CD14-positive monocyte (primary cell): ENCODE results near the gene MUC6. TPM values are rescaled to one million over a fixed set of nuclear protein-coding genes. Genes with fewer than 3 reads are reported as not detected.

Experiments used
- DNase-seq, 3 donors: peaks; one replicate each; pipeline ENCODE4 v3.0.0-alpha.2; 2011 to 2022
- H2AFZ ChIP-seq: 2 replicates; pipeline ENCODE4 v1.6.0; 2012; ENCODE audit warnings: mild to moderate bottlenecking, low read depth, low read length, inconsistent platforms; ENCODE audit not compliant: insufficient read depth, poor library complexity, severe bottlenecking
- H3K27ac ChIP-seq, 2 donors: 1 replicate in 1 of 2; 2 replicates in 1 of 2; pipeline ENCODE4 v1.5.1; 2012 to 2013; ENCODE audit warnings: low read length in 2 of 2, control low read depth in 1 of 2, inconsistent platforms in 1 of 2, low read depth in 1 of 2, mild to moderate bottlenecking in 1 of 2
- H3K27me3 ChIP-seq, 2 donors: one replicate each; pipeline versions ENCODE4 v1.6.0 to v1.6.1; 2011 to 2013; ENCODE audit warnings: low read length in 2 of 2; ENCODE audit not compliant: control insufficient read depth in 2 of 2, insufficient read depth in 2 of 2
- H3K36me3 ChIP-seq, 2 donors: replicated peaks in 1 of 2; 1 replicate in 1 of 2; 2 replicates in 1 of 2; pipeline versions ENCODE4 v1.5.1 to v1.6.1; 2012 to 2013; ENCODE audit warnings: low read length in 2 of 2, control low read depth in 1 of 2, inconsistent platforms in 1 of 2, mild to moderate bottlenecking in 1 of 2; ENCODE audit not compliant: insufficient read depth in 2 of 2, control insufficient read depth in 1 of 2
- H3K4me1 ChIP-seq, 2 donors: 1 replicate in 1 of 2; 2 replicates in 1 of 2; pipeline versions ENCODE4 v1.5.1 to v1.6.1; 2012 to 2013; ENCODE audit warnings: low read length in 2 of 2, control low read depth in 1 of 2, inconsistent platforms in 1 of 2, mild to moderate bottlenecking in 1 of 2, moderate library complexity in 1 of 2; ENCODE audit not compliant: insufficient read depth in 2 of 2, control insufficient read depth in 1 of 2
- H3K4me2 ChIP-seq: replicated peaks from 2 replicates; pipeline ENCODE3; 2012; ENCODE audit warnings: low read length, moderate library complexity, mild to moderate bottlenecking; ENCODE audit not compliant: poor library complexity, severe bottlenecking; ENCODE audit errors: extremely low read depth
- H3K4me3 ChIP-seq, 3 experiments: fragments of 200-600 bp in 1 of 3; sonication (generic) in 1 of 3; replicated peaks in 1 of 3; 1 replicate in 2 of 3; 2 replicates in 1 of 3; pipeline ENCODE4 v1.5.1; 2011 to 2013; ENCODE audit warnings: low read length in 3 of 3, mild to moderate bottlenecking in 3 of 3, control low read depth in 2 of 3, low read depth in 2 of 3, inconsistent platforms in 1 of 3, moderate library complexity in 1 of 3
- H3K79me2 ChIP-seq: 2 replicates; pipeline ENCODE4 v1.6.0; 2012; ENCODE audit warnings: mild to moderate bottlenecking, control low read depth, inconsistent platforms, low read length, moderate library complexity; ENCODE audit not compliant: insufficient read depth
- H3K9ac ChIP-seq: 2 replicates; pipeline ENCODE4 v1.6.0; 2017; ENCODE audit warnings: low read length, mild to moderate bottlenecking; ENCODE audit not compliant: insufficient read depth, poor library complexity, severe bottlenecking
- H3K9me3 ChIP-seq, 2 donors: replicated peaks in 1 of 2; 1 replicate in 1 of 2; 2 replicates in 1 of 2; pipeline versions ENCODE4 v1.5.1 to v1.6.1; 2012 to 2013; ENCODE audit warnings: low read length in 2 of 2, control low read depth in 1 of 2; ENCODE audit not compliant: control insufficient read depth in 1 of 2, insufficient read depth in 1 of 2
- H4K20me1 ChIP-seq: 2 replicates; pipeline ENCODE4 v1.6.0; 2012; ENCODE audit warnings: mild to moderate bottlenecking, low read length, control low read depth, moderate library complexity; ENCODE audit not compliant: insufficient read depth
- H3K27ac Mint-ChIP-seq, 7 donors: one replicate each; pipeline ENCODE4 v1.8.0; 2020; ENCODE audit warnings: mild to moderate bottlenecking in 7 of 7, mixed read lengths in 7 of 7, moderate library complexity in 6 of 7, inconsistent platforms in 2 of 7
- H3K27me3 Mint-ChIP-seq, 3 donors: one replicate each; pipeline ENCODE4 v1.8.0; 2021 to 2022; ENCODE audit warnings: low read depth in 3 of 3, mild to moderate bottlenecking in 3 of 3, mixed read lengths in 3 of 3, moderate library complexity in 3 of 3, inconsistent platforms in 1 of 3
- H3K36me3 Mint-ChIP-seq, 2 donors: one replicate each; pipeline ENCODE4 v1.8.0; 2020; ENCODE audit warnings: mixed read lengths in 2 of 2, inconsistent platforms in 1 of 2, mild to moderate bottlenecking in 1 of 2
- H3K4me1 Mint-ChIP-seq: one replicate; pipeline ENCODE4 v1.8.0; 2020; ENCODE audit warnings: mild to moderate bottlenecking, mixed read lengths
- H3K4me3 Mint-ChIP-seq, 2 donors: one replicate each; pipeline ENCODE4 v1.8.0; 2020; ENCODE audit warnings: mild to moderate bottlenecking in 2 of 2, mixed read lengths in 2 of 2, moderate library complexity in 1 of 2
- H3K9me3 Mint-ChIP-seq, 7 donors: one replicate each; pipeline ENCODE4 v1.8.0; 2020 to 2022; ENCODE audit warnings: mixed read lengths in 7 of 7, mild to moderate bottlenecking in 6 of 7, moderate library complexity in 6 of 7, inconsistent platforms in 2 of 7
- WGBS: methylation state at CpG from one replicate; pipeline ENCODE4 v1.1.5; 2013; ENCODE audit warnings: missing lambda C conversion rate; ENCODE audit not compliant: insufficient coverage; 5-methylcytosine and 5-hydroxymethylcytosine counted together
- intact Hi-C, 2 donors: fragments of 100-400 bp; cut with micrococcal nuclease; formaldehyde crosslinking; loops; one replicate each; pipeline versions ENCODE4 v1.15.0 to v1.15.1; 2023
- polyA plus RNA-seq, 3 donors: library from polyadenylated mRNA; depleted of rRNA in 1 of 3; unstranded in 2 of 3; stranded (reverse) in 1 of 3; fragments of 300-500 nt in 2 of 3; fragments of >200 nt in 1 of 3; fragmentation: Illumina TruSeq in 2 of 3; gene quantifications; 1 replicate in 2 of 3; 2 replicates in 1 of 3; pipeline ENCODE4 v1.2.3, GENCODE V29; 2012 to 2021
- TF ChIP-seq, protein P1 (sequence below): fragments of 200-600 bp; IDR thresholded peaks from one replicate; pipeline ENCODE4 v1.8.0; 2022; ENCODE audit warnings: antibody characterized with exemption, mild to moderate bottlenecking

MUC6 gene
- polyA plus RNA-seq, 3 donors, result not detected

DNA sequence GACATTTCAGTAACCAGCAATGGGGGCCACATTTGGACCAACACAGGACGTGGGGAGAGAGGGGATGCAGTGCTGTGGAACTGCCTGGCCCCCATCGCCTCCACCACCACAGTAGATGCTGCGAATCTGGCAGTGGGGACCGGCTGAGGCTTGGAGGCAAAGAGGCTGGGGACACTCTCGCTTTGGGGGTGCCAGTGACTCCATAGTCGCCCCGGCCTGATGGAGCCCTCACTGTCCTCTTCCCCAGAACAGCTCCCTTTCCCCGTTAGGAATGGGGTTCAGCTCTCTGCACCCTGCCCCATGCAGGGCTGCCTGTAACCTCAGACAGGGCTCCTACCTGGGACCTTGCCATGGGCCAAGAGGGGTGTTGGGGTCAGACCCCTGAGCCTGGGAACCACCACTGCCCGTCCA is 36.3 kb upstream of the MUC6 start:
- WGBS, result 87% methylated on average over 7 of the region's 9 CpGs
- peaks cover 0 to 8% (median 6%) of the 10 kb centered on the region in 3 donors for H3K27me3 Mint-ChIP-seq
- H3K27ac Mint-ChIP-seq, result no peak overlapping the region
- H3K4me2 ChIP-seq, result no peak overlapping the region
- H3K4me3 ChIP-seq, result no peak overlapping the region
- H3K9me3 Mint-ChIP-seq, result no peaks in the 10 kb centered on the region
- H3K9me3 ChIP-seq, result peaks cover 0 to 4% of the 10 kb centered on the region in 2 donors
- intact Hi-C loops, result no loop called here
- no peaks in the 10 kb centered on the region for H4K20me1 ChIP-seq
- H3K4me1 Mint-ChIP-seq, result peaks cover 6% of the 10 kb centered on the region
- no peaks in the 10 kb centered on the region for H3K36me3 ChIP-seq
- no peaks in the 10 kb centered on the region for H3K27me3 ChIP-seq
- TF ChIP-seq, protein P1, sequence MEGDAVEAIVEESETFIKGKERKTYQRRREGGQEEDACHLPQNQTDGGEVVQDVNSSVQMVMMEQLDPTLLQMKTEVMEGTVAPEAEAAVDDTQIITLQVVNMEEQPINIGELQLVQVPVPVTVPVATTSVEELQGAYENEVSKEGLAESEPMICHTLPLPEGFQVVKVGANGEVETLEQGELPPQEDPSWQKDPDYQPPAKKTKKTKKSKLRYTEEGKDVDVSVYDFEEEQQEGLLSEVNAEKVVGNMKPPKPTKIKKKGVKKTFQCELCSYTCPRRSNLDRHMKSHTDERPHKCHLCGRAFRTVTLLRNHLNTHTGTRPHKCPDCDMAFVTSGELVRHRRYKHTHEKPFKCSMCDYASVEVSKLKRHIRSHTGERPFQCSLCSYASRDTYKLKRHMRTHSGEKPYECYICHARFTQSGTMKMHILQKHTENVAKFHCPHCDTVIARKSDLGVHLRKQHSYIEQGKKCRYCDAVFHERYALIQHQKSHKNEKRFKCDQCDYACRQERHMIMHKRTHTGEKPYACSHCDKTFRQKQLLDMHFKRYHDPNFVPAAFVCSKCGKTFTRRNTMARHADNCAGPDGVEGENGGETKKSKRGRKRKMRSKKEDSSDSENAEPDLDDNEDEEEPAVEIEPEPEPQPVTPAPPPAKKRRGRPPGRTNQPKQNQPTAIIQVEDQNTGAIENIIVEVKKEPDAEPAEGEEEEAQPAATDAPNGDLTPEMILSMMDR, result no peak
- no peak for DNase-seq
- H3K27ac ChIP-seq, result no peak overlapping the region
- H3K4me1 ChIP-seq, result peaks cover 7 to 10% of the 10 kb centered on the region in 2 donors
- H3K9ac ChIP-seq, result peak overlapping the region; percentile 27
- H2AFZ ChIP-seq, result peak overlapping the region; percentile 61
- no peaks in the 10 kb centered on the region for H3K79me2 ChIP-seq
- no peak overlapping the region for H3K4me3 Mint-ChIP-seq
- H3K36me3 Mint-ChIP-seq, result no peaks in the 10 kb centered on the region

- WGBS, result 92% methylated on average over 11 of the region's 18 CpGs
- H3K27me3 ChIP-seq, result no peaks in the 10 kb centered on the region
Observed at GRCh38 chr11:1072116-1072820, 35.8 kb upstream of the MUC6 start.

More at GRCh38 chr11:1072116-1072820, 35.8 kb upstream of the MUC6 start:
- H3K27me3 Mint-ChIP-seq, result peaks cover 0 to 8% (median 6%) of the 10 kb centered on the region in 3 donors
- no peak overlapping the region for H3K4me2 ChIP-seq
- H4K20me1 ChIP-seq, result no peaks in the 10 kb centered on the region
- TF ChIP-seq, protein P1, result no peak
- H3K4me1 ChIP-seq, result peaks cover 7 to 10% of the 10 kb centered on the region in 2 donors
- H3K27ac ChIP-seq, result no peak overlapping the region
- no peak overlapping the region for H3K27ac Mint-ChIP-seq
- no peak overlapping the region for H3K9ac ChIP-seq
- intact Hi-C loops, result no loop called here
- H2AFZ ChIP-seq, result no peak overlapping the region
- no peaks in the 10 kb centered on the region for H3K79me2 ChIP-seq
- no peak for DNase-seq
- H3K4me1 Mint-ChIP-seq, result peaks cover 6% of the 10 kb centered on the region
- H3K36me3 ChIP-seq, result no peaks in the 10 kb centered on the region
- no peak overlapping the region for H3K4me3 ChIP-seq
- H3K4me3 Mint-ChIP-seq, result no peak overlapping the region
- H3K9me3 Mint-ChIP-seq, result no peaks in the 10 kb centered on the region
- H3K36me3 Mint-ChIP-seq, result no peaks in the 10 kb centered on the region
- no peaks in the 10 kb centered on the region for H3K9me3 ChIP-seq
